DLD1 (cell line): ENCODE measurements around the gene PRDM5.

Source experiments
- in situ Hi-C: cut with HindIII; loops from 2 replicates; pipeline ENCODE4 v1.10.0; 2017; ENCODE audit warnings: low sequenced_read_pairs

The PRDM5 gene

GRCh38 chr4:120718979-120719566 is 203.5 kb downstream of the PRDM5 start:
- in situ Hi-C loops: no loop called here

- in situ Hi-C loops: no loop called here
Measured at GRCh38 chr4:120716346-120716745, 206.2 kb downstream of the PRDM5 start.

- in situ Hi-C loops: no loop called here
Measured at GRCh38 chr4:120714417-120715010, 208.0 kb downstream of the PRDM5 start.

GRCh38 chr4:120709991-120710390 is 212.5 kb downstream of the PRDM5 start:
- in situ Hi-C loops: no loop called here

- in situ Hi-C loops: no loop called here
Measured at GRCh38 chr4:120704538-120704937, 218.0 kb downstream of the PRDM5 start.

- in situ Hi-C loops: no loop called here
Measured at GRCh38 chr4:120703908-120704307, 218.6 kb downstream of the PRDM5 start.

- in situ Hi-C loops: no loop called here
Measured at GRCh38 chr4:120699354-120699753, 223.2 kb downstream of the PRDM5 start.

- in situ Hi-C loops: no loop called here
Measured at GRCh38 chr4:120694973-120695372, 227.6 kb downstream of the PRDM5 start.

- in situ Hi-C loops: no loop called here
Measured at GRCh38 chr4:120693816-120694215, 228.7 kb downstream of the PRDM5 start.

- in situ Hi-C loops: no loop called here
Measured at GRCh38 chr4:120692964-120693363, 229.6 kb downstream of the PRDM5 start.

- in situ Hi-C loops: no loop called here
Measured at GRCh38 chr4:120691536-120691935, 231.0 kb downstream of the PRDM5 start.

- in situ Hi-C loops: no loop called here
Measured at GRCh38 chr4:120691106-120691505, 231.4 kb downstream of the PRDM5 start.

- in situ Hi-C loops: no loop called here
Measured at GRCh38 chr4:120688791-120689190, 233.7 kb downstream of the PRDM5 start.

GRCh38 chr4:120685756-120686278 is 236.7 kb downstream of the PRDM5 start:
- in situ Hi-C loops: no loop called here

- in situ Hi-C loops: no loop called here
Measured at GRCh38 chr4:120683897-120684540, 238.5 kb downstream of the PRDM5 start.

- in situ Hi-C loops: no loop called here
Measured at GRCh38 chr4:120682981-120683380, 239.5 kb downstream of the PRDM5 start.

- in situ Hi-C loops: no loop called here
Measured at GRCh38 chr4:120680647-120681228, 241.8 kb downstream of the PRDM5 start.

- in situ Hi-C loops: no loop called here
Measured at GRCh38 chr4:120673696-120674095, 248.8 kb downstream of the PRDM5 start.

GRCh38 chr4:120672558-120673147 is 249.9 kb downstream of the PRDM5 start:
- in situ Hi-C loops: no loop called here

- in situ Hi-C loops: no loop called here
Measured at GRCh38 chr4:120672076-120672475, 250.4 kb downstream of the PRDM5 start.

- in situ Hi-C loops: no loop called here
Measured at GRCh38 chr4:120671538-120671937, 251.0 kb downstream of the PRDM5 start.
